Panc1 (cell line): Measurements from ENCODE around the gene LRBA. TPM values are rescaled to one million over a fixed set of nuclear protein-coding genes. Genes with fewer than 3 reads are reported as not detected.

Source experiments
- ATAC-seq: fragments of 200-7000 bp; cut with Tn5 transposase; 2 replicates; pipeline ENCODE4 v1.9.1; 2020; ENCODE audit warnings: mild to moderate bottlenecking, moderate library complexity
- BruUV-seq: library from RNA; stranded (reverse); fragments of 400-500 nt; replicated peaks from 2 replicates; lab custom pipeline; 2021; lab: Mats Ljungman, UMichigan
- CTCF ChIA-PET: fragments of 300-600 bp; sonication (Branson Sonifier 250); formaldehyde crosslinking; loops from one replicate; lab custom pipeline; 2022; ENCODE audit warnings: antibody characterized with exemption; lab: Charles Lee
- POLR2A ChIA-PET: fragments of 300-600 bp; sonication (Branson Sonifier 250); formaldehyde crosslinking; loops from one replicate; lab custom pipeline; 2022; ENCODE audit warnings: antibody characterized with exemption; lab: Charles Lee
- DNase-seq: peaks from one replicate; pipeline ENCODE4 v3.0.0-alpha.2; 2010; ENCODE audit warnings: low read depth, low spot score
- H3K27ac ChIP-seq: 2 replicates; pipeline ENCODE4 v1.5.1; 2011; ENCODE audit warnings: mild to moderate bottlenecking, low read length, inconsistent platforms
- H3K27me3 ChIP-seq: fragments of 200-500 bp; sonication (Bioruptor generic); 2 replicates; pipeline ENCODE4 v1.6.0; 2014; ENCODE audit warnings: low read length, inconsistent platforms; ENCODE audit not compliant: control insufficient read depth, insufficient read depth
- H3K36me3 ChIP-seq: fragments of 200-500 bp; sonication (Bioruptor generic); 2 replicates; pipeline ENCODE4 v1.5.1; 2014; ENCODE audit warnings: inconsistent platforms, mild to moderate bottlenecking, low read length, moderate library complexity; ENCODE audit not compliant: control insufficient read depth, insufficient read depth
- H3K4me1 ChIP-seq: 2 replicates; pipeline ENCODE4 v1.5.1; 2011; ENCODE audit warnings: inconsistent platforms, mild to moderate bottlenecking, low read length, moderate library complexity; ENCODE audit not compliant: control insufficient read depth, insufficient read depth
- H3K4me3 ChIP-seq, 2 experiments: 2 replicates each; pipeline ENCODE4 v1.5.1; 2011 to 2012; ENCODE audit warnings: low read depth in 2 of 2, low read length in 2 of 2, mild to moderate bottlenecking in 2 of 2, inconsistent platforms in 1 of 2, moderate library complexity in 1 of 2
- H3K9me3 ChIP-seq: fragments of 200-500 bp; sonication (Bioruptor generic); 2 replicates; pipeline ENCODE4 v1.5.1; 2014; ENCODE audit warnings: low read depth, mild to moderate bottlenecking, inconsistent platforms, low read length, moderate library complexity; ENCODE audit not compliant: control insufficient read depth, insufficient read depth
- CTCF ChIP-seq: fragments of 450-650 bp; IDR thresholded peaks from 2 replicates; pipeline ENCODE4 v1.5.1; 2017; ENCODE audit warnings: mild to moderate bottlenecking
- POLR2AphosphoS5 ChIP-seq: IDR thresholded peaks from 2 replicates; pipeline ENCODE4 v1.6.1; 2012; ENCODE audit warnings: mild to moderate bottlenecking, low read depth, low read length, moderate library complexity
- SIN3A ChIP-seq: IDR thresholded peaks from 2 replicates; pipeline ENCODE4 v1.6.1; 2012; ENCODE audit warnings: low read depth, mild to moderate bottlenecking, low read length, moderate library complexity, borderline replicate concordance; ENCODE audit not compliant: insufficient read depth
- TCF7L2 ChIP-seq: IDR thresholded peaks from 2 replicates; pipeline ENCODE4 v1.6.1; 2011; ENCODE audit warnings: mild to moderate bottlenecking, low read depth, low read length, inconsistent platforms
- in situ Hi-C: cut with HindIII; loops from 2 replicates; pipeline ENCODE4 v1.10.0; 2016; ENCODE audit warnings: low sequenced_read_pairs, low pct_unique_long_range_greater_than_20kb
- intact Hi-C: fragments of 100-400 bp; cut with micrococcal nuclease; formaldehyde crosslinking; loops from one replicate; pipeline ENCODE4 v1.10.0; 2022; ENCODE audit not compliant: unreplicated experiment
- total RNA-seq: library from RNA; stranded (reverse); gene quantifications from one replicate; pipeline ENCODE4 v1.2.1, GENCODE V29; 2021; ENCODE audit not compliant: unreplicated experiment
- TF ChIP-seq, protein P1 (sequence below), 2 experiments: IDR thresholded peaks; 2 replicates each; pipeline ENCODE4 v1.6.1; 2011 to 2012; ENCODE audit warnings: low read depth in 2 of 2, control low read depth in 1 of 2, low read length in 1 of 2, mild to moderate bottlenecking in 1 of 2, moderate library complexity in 1 of 2; ENCODE audit not compliant: insufficient read depth in 1 of 2

Gene LRBA
- total RNA-seq, 1 experiment from 2014 or later, result 26.4 TPM

DNA sequence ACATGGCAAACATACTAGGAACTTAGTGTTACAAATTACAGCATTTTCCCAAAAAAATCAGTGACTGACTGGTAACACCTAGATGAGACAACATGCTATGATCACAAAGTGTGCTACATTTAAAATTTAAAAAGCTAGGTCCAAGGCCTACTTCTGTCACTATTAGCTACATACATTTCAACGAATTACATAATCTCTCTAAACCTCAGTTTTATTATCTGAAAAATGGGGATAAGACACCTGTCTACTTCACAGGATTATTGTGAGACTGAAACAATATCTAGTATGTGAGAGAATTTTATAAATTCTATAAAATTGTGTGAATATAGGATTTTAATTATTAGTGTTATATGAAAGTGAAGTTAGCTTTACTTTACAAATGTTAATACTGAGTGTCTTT lies 708.4 kb downstream of the LRBA start:
- H3K9me3 ChIP-seq, result no peaks in the 10 kb centered on the region
- H3K27ac ChIP-seq, result no peak overlapping the region
- intact Hi-C loops (no loop called here), in situ Hi-C loops (no loop called here)
- H3K36me3 ChIP-seq, result no peaks in the 10 kb centered on the region
- H3K4me3 ChIP-seq, result no peak overlapping the region
- ChIA-PET POLR2A (no interaction called here), CTCF (no interaction called here)
- no peaks in the 10 kb centered on the region for H3K4me1 ChIP-seq
- TF ChIP-seq CTCF (no peak), TCF7L2 (no peak), POLR2AphosphoS5 (no peak), SIN3A (no peak)
- TF ChIP-seq, protein P1, sequence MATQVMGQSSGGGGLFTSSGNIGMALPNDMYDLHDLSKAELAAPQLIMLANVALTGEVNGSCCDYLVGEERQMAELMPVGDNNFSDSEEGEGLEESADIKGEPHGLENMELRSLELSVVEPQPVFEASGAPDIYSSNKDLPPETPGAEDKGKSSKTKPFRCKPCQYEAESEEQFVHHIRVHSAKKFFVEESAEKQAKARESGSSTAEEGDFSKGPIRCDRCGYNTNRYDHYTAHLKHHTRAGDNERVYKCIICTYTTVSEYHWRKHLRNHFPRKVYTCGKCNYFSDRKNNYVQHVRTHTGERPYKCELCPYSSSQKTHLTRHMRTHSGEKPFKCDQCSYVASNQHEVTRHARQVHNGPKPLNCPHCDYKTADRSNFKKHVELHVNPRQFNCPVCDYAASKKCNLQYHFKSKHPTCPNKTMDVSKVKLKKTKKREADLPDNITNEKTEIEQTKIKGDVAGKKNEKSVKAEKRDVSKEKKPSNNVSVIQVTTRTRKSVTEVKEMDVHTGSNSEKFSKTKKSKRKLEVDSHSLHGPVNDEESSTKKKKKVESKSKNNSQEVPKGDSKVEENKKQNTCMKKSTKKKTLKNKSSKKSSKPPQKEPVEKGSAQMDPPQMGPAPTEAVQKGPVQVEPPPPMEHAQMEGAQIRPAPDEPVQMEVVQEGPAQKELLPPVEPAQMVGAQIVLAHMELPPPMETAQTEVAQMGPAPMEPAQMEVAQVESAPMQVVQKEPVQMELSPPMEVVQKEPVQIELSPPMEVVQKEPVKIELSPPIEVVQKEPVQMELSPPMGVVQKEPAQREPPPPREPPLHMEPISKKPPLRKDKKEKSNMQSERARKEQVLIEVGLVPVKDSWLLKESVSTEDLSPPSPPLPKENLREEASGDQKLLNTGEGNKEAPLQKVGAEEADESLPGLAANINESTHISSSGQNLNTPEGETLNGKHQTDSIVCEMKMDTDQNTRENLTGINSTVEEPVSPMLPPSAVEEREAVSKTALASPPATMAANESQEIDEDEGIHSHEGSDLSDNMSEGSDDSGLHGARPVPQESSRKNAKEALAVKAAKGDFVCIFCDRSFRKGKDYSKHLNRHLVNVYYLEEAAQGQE (IDR thresholded peaks at IDR 0.05; ENCODE audit: insufficient read depth in 1 of 2, low read depth in 2 of 2, low read length in 1 of 2), result no peak
- DNase-seq (no peak), ATAC-seq (no peak)
- no peaks in the 10 kb centered on the region for H3K27me3 ChIP-seq
- BruUV-seq, result no TSS peak

DNA sequence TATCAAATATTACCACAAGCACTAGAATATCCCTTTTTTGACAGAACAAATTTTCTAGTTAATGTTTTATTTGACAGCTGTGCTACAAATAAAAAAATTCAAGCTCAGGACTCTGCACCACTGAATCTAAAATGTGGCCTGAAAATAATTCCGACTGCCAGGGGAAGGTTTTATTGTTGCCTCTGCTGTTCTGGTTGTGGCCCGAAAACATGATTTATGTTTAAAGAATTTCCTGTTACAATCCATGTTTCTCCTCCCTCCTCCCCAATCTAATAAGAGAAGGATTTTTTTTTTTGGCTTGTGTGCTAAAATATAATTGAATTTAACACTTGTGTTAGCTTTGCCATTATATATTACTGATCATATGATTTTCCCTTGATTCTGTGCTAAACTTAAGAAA lies 709.1 kb downstream of the LRBA start:
- ChIA-PET POLR2A (no interaction called here), CTCF (no interaction called here)
- Histone ChIP-seq H3K36me3 (no peaks in the 10 kb centered on the region), H3K4me3 (no peak overlapping the region), H3K4me1 (no peaks in the 10 kb centered on the region), H3K27me3 (no peaks in the 10 kb centered on the region), H3K9me3 (no peaks in the 10 kb centered on the region), H3K27ac (no peak overlapping the region)
- DNase-seq, result no peak
- TF ChIP-seq POLR2AphosphoS5 (no peak), CTCF (no peak)
- TF ChIP-seq, protein P1 (IDR thresholded peaks at IDR 0.05; ENCODE audit: insufficient read depth in 1 of 2, low read depth in 2 of 2, low read length in 1 of 2), result no peak
- intact Hi-C loops, result no loop called here
- no peak for ATAC-seq
- in situ Hi-C loops, result no loop called here
- BruUV-seq, result no TSS peak
